Activated naive CD8-positive, alpha-beta T cell treated with anti-CD3 and anti-CD28 coated beads, Interleukin-2, amount 10 ng/mL, durations not matched to agents 7 days and 5 days (primary cell): ENCODE measurements around the gene ADSL. TPM values are rescaled to one million over a fixed set of nuclear protein-coding genes. Genes with fewer than 3 reads are reported as not detected.

Experiments used
- ATAC-seq: fragments of 150-1000 bp; cut with Tn5 transposase; one replicate; pipeline ENCODE4 v1.10.0; 2021; ENCODE audit warnings: low read depth, moderate library complexity
- POLR2A ChIA-PET: fragments of 350-600 bp; sonication (Branson Sonifier 250); formaldehyde crosslinking; loops from one replicate; lab custom pipeline; 2021; ENCODE audit warnings: antibody characterized with exemption; lab: Charles Lee
- DNase-seq: peaks from one replicate; pipeline ENCODE4 v3.0.0; 2021
- H3K27ac Mint-ChIP-seq: one replicate; pipeline ENCODE4 v1.8.0; 2022; ENCODE audit warnings: mild to moderate bottlenecking, mixed read lengths
- H3K27me3 Mint-ChIP-seq: one replicate; pipeline ENCODE4 v1.8.0; 2022; ENCODE audit warnings: mild to moderate bottlenecking, moderate library complexity, mixed read lengths
- H3K36me3 Mint-ChIP-seq: one replicate; pipeline ENCODE4 v1.8.0; 2021; ENCODE audit warnings: mild to moderate bottlenecking, mixed read lengths
- H3K4me1 Mint-ChIP-seq: one replicate; pipeline ENCODE4 v1.8.0; 2021; ENCODE audit warnings: mixed read lengths
- H3K4me3 Mint-ChIP-seq: one replicate; pipeline ENCODE4 v1.8.0; 2022; ENCODE audit warnings: mild to moderate bottlenecking, moderate library complexity, mixed read lengths
- H3K9me3 Mint-ChIP-seq: one replicate; pipeline ENCODE4 v1.8.0; 2021; ENCODE audit warnings: mixed read lengths
- total RNA-seq, 2 experiments: library from RNA; stranded (reverse); gene quantifications; one replicate each; pipeline ENCODE4 v1.2.3, GENCODE V29; 2021

ADSL gene
- total RNA-seq, 2 experiments from 2014 or later: 83.6 to 93.9 TPM

GRCh38 chr22:40314041-40314440, 32.3 kb upstream of the ADSL start:
- Mint-ChIP-seq H3K27ac (peak overlapping the region; percentile 14), H3K36me3 (peaks cover 57% of the 10 kb centered on the region), H3K9me3 (no peaks in the 10 kb centered on the region), H3K4me1 (peaks cover 10% of the 10 kb centered on the region), H3K4me3 (no peak overlapping the region), H3K27me3 (no peaks in the 10 kb centered on the region)
- DNase-seq (no peak), ATAC-seq (no peak)
- POLR2A ChIA-PET: no interaction called here

- Mint-ChIP-seq H3K36me3 (peaks cover 55% of the 10 kb centered on the region), H3K27ac (no peak overlapping the region), H3K4me1 (peaks cover 31% of the 10 kb centered on the region), H3K4me3 (no peak overlapping the region), H3K9me3 (no peaks in the 10 kb centered on the region), H3K27me3 (no peaks in the 10 kb centered on the region)
- POLR2A ChIA-PET: interaction anchor here (1.2 kb wide), 1 partner anchor 276 kb away, joined by 3 read pairs; no protein-coding TSS in a partner anchor
- ATAC-seq (no peak), DNase-seq (no peak)
Observed at GRCh38 chr22:40320687-40321086, 25.6 kb upstream of the ADSL start.

DNA sequence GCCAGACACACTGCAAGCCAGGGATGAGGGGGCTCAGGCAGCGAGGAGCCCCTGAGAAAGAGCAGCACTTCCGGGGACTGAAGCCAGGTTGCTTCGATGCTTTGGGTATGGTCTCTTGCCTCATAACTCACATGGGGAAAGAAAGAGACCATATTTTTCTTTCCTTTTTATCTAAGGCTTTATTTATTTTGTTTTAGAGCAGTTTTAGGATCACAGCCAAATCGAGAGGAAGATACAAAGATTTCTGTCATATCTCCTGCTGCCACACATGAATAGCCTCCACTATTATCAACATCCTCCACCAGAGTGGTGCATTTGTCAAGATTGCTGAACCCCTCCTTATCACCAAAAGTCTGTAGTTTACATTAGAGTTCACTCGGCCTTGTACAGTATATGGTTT, 24.3 kb upstream of the ADSL start:
- ATAC-seq (no peak), DNase-seq (no peak)
- Mint-ChIP-seq H3K9me3 (no peaks in the 10 kb centered on the region), H3K27ac (peak overlapping the region; percentile 70), H3K4me1 (peaks cover 39% of the 10 kb centered on the region), H3K4me3 (no peak overlapping the region), H3K27me3 (no peaks in the 10 kb centered on the region), H3K36me3 (peaks cover 47% of the 10 kb centered on the region)
- POLR2A ChIA-PET: interaction anchor here (0.6 kb wide), 1 partner anchor 24 kb away, joined by 5 read pairs; no protein-coding TSS in a partner anchor

DNA sequence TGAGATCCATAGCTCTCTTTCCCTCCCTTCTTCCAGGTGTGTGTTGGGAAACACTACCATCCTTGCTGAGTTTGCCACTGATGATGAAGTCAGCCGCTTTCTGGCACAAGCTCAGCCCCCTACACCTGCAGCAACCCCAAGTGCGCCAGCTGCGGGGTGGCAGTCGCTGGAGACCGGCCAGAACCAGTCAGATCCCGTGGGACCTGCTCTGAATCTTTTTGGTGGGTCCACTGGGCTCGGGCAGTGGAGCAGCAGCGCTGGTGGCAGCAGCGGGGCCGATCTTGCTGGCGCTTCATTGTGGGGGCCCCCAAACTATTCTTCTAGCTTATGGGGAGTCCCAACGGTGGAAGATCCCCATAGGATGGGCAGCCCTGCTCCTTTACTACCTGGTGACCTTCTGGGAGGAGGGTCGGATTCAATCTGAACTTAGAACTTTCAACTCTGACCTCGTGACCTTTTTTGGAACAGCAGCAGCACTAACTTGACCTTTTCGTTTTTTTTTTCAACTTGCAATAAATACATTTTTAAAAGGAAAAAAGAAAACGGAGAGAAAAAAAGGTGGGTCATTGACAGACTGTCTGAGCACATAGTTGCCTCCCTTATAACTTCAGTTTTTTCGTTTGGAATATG, 23.4 kb upstream of the ADSL start:
- H3K27me3 Mint-ChIP-seq: no peaks in the 10 kb centered on the region
- H3K36me3 Mint-ChIP-seq: peaks cover 42% of the 10 kb centered on the region
- POLR2A ChIA-PET: interaction anchor here (0.6 to 2.2 kb wide), 7 partner anchors 9 to 75 kb away, joined by 3 to 21 read pairs (median 4); partner anchors contain the start of gene ADSL

DNA sequence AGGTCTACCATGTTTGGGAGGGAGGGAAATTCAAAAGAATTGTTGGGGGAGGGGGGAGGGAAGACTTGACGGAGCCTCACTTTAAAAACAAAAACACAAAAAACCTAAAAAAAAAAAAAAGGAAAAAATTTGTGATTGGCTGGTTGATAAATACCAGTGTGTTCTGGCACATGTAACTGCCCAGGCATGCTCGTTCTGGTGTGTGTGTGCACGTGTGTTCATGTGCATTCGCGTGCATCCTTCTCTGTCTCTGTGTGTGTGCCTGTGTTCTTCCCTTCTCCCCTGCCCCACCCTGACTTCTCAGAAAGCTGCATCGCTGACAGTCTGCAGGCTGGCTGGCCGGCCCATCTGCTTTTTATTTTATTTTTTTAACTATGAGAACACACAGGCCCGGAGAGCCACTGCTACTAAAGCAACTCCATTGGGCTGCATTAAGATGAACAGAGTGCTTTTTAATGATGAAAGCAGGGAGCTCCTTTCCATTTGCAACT, 22.6 kb upstream of the ADSL start:
- H3K27me3 Mint-ChIP-seq: no peaks in the 10 kb centered on the region
- no peaks in the 10 kb centered on the region for H3K9me3 Mint-ChIP-seq
- peak overlapping the region; percentile 96 for H3K27ac Mint-ChIP-seq
- H3K4me3 Mint-ChIP-seq: peak overlapping the region; percentile 87
- POLR2A ChIA-PET: interaction anchor here (0.6 to 2.2 kb wide), 11 partner anchors 8 to 414 kb away, joined by 3 to 21 read pairs (median 3); partner anchors contain the start of gene ADSL
- peaks cover 52% of the 10 kb centered on the region for H3K4me1 Mint-ChIP-seq
- DNase-seq (peak; percentile 43), ATAC-seq (peak; percentile 48)
- peaks cover 37% of the 10 kb centered on the region for H3K36me3 Mint-ChIP-seq

More for the DNA sequence above, 23.4 kb upstream of the ADSL start:
- peaks cover 48% of the 10 kb centered on the region for H3K4me1 Mint-ChIP-seq
- no peaks in the 10 kb centered on the region for H3K9me3 Mint-ChIP-seq
- no peak overlapping the region for H3K27ac Mint-ChIP-seq
- ATAC-seq (no peak), DNase-seq (no peak)
- no peak overlapping the region for H3K4me3 Mint-ChIP-seq

DNA sequence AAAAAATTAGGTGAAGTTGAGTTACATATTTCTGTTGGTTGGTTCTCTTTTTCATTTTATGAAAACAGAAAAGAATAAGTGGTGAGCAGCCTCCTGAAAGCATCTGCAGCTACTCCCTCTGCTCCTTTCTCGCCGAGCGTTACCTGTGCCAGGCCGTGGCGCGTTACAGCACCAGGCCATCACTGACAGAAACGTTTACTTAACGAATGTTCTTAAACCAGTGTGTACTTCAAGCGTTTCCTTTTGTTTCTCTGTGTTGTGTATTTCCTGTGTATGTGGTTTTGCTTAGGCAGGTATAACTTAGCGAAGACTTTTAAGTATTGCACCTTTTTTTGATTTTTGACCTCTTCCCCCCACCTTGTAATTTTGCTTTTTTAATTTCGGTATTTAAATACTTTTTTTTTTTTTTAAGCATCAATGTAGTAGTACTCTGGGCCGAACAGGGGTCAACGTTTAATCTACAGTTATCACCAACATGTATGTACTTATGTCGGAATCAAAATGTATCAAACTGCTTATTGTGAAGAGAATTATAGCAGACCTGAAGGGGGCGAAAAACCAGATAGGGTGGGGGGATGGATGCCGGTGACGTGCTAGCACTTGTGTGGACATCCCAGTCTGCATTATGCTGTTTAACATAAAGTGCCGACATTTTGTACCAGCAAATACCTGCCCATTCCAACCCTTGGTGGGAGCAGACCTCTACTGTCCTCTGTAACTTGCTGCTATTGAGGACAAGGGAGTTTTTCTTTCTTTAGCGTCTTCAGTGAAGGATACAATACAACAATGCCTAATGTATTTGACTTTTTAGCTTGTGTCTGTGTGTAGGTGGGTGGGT, 21.6 kb upstream of the ADSL start:
- Mint-ChIP-seq H3K27me3 (no peaks in the 10 kb centered on the region), H3K9me3 (no peaks in the 10 kb centered on the region), H3K4me1 (peaks cover 61% of the 10 kb centered on the region), H3K4me3 (peak overlapping the region; percentile 87), H3K36me3 (peaks cover 37% of the 10 kb centered on the region), H3K27ac (peak overlapping the region; percentile 96)
- ATAC-seq (peak; percentile 77), DNase-seq (peak; percentile 52)
- POLR2A ChIA-PET: interaction anchor here (0.7 to 2.2 kb wide), 8 partner anchors 9 to 280 kb away, joined by 3 to 21 read pairs (median 6); partner anchors contain the start of gene ADSL

- peaks cover 40% of the 10 kb centered on the region for H3K36me3 Mint-ChIP-seq
- no peaks in the 10 kb centered on the region for H3K27me3 Mint-ChIP-seq
- H3K4me3 Mint-ChIP-seq: peak overlapping the region; percentile 87
- POLR2A ChIA-PET: interaction anchor here (0.7 to 1.5 kb wide), 3 partner anchors 20 to 35 kb away, joined by 3 to 10 read pairs (median 3); no protein-coding TSS in a partner anchor
- H3K4me1 Mint-ChIP-seq: peaks cover 64% of the 10 kb centered on the region
- ATAC-seq: peak; percentile 35
- DNase-seq: no peak
- H3K9me3 Mint-ChIP-seq: no peaks in the 10 kb centered on the region
- peak overlapping the region; percentile 96 for H3K27ac Mint-ChIP-seq
Observed at GRCh38 chr22:40325315-40325714, 21.0 kb upstream of the ADSL start.

DNA sequence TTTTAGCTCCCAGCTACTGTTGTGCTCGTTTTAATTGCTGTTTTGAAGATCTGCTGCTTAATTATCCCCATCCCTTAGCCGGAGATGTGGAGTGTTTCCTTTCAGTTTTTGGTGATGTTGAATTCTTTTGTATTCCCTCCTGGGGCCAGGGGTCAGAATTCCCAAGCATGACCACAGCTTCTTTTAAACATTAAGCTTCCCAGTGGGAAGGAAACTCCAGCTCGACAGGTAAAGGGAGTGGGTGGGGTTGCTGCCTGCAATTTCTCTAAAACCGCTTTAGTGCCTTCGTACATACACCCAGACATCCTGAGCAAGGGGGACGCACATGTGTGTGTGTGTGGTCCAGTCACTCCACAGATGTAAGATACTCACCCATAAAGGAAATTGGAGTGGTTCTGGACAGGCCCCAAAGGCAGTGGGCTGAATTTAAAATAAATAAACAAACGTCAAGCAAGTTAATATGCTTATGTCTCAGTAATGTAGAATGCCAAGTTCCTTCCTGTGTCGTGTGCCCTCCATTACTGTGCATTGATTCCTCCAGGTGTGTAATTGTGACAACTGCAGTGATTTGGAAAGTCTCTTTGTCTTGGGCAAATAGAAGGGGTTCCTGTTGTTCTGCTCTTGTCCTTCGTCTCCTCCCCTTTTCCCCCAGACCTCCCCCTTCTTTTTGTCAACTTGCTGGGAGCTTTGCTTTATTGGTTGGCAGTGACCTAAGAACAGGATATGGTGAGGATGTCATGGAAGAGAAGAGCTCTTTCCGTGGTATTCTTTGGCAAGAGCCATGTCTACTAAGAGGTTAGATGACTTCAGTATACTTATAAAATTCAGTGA, 19.2 kb upstream of the ADSL start:
- H3K9me3 Mint-ChIP-seq: no peaks in the 10 kb centered on the region
- ATAC-seq: peak; percentile 14
- no peaks in the 10 kb centered on the region for H3K27me3 Mint-ChIP-seq
- peaks cover 72% of the 10 kb centered on the region for H3K4me1 Mint-ChIP-seq
- no peak for DNase-seq
- H3K27ac Mint-ChIP-seq: peak overlapping the region; percentile 72
- H3K4me3 Mint-ChIP-seq: peak overlapping the region; percentile 54
- peaks cover 31% of the 10 kb centered on the region for H3K36me3 Mint-ChIP-seq
- POLR2A ChIA-PET: interaction anchor here (1.5 to 2.2 kb wide), 3 partner anchors 8 to 149 kb away, joined by 3 to 9 read pairs (median 6); partner anchors contain the start of gene TNRC6B

DNA sequence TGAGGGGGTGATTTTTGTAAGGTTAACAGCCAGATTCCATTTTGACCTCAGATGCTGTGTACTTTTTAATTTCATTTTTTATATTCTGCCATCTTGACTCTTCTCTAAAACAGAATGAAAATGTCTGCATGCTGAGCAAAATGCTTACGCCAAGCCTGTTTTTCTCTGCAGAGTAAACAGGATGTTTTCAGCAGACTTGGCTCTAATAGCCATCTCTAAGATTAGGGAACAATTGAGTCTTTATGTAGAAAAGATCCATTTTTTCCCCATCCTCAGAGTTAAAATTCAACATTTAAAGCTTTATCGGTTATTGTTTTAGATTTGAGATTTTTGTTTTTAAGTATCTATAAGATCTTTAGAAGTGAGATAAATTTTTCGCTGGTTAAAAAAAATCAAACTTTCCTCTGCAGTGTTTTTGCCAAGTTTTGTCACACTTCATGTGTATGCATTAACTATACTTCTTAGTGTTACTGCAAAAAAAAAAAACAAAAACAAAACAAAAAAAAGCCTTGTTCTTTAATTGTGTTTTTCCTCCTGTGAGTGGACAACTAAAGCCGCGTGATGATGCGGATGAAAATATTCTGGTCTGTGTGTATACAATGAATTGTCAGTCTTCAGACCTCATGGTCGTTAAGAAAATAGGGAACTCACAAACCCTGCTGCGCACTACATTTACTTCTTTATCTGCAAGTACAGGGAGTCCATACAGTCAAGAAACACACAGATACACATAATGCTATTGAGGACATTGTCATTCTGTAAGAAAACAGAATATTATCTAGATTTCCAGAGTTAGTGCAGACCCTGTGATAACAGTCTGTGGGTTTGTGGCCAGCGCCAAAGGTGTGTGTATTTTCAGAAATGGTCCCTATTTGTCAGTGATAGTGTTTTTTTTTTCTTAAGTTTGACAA, 17.5 kb upstream of the ADSL start:
- Mint-ChIP-seq H3K27me3 (no peaks in the 10 kb centered on the region), H3K36me3 (peaks cover 24% of the 10 kb centered on the region), H3K9me3 (no peaks in the 10 kb centered on the region), H3K27ac (no peak overlapping the region), H3K4me3 (no peak overlapping the region), H3K4me1 (peaks cover 80% of the 10 kb centered on the region)
- ATAC-seq (no peak), DNase-seq (no peak)
- POLR2A ChIA-PET: interaction anchor here (0.7 to 1.0 kb wide), 2 partner anchors 17 to 66 kb away, joined by 3 to 8 read pairs; no protein-coding TSS in a partner anchor

DNA sequence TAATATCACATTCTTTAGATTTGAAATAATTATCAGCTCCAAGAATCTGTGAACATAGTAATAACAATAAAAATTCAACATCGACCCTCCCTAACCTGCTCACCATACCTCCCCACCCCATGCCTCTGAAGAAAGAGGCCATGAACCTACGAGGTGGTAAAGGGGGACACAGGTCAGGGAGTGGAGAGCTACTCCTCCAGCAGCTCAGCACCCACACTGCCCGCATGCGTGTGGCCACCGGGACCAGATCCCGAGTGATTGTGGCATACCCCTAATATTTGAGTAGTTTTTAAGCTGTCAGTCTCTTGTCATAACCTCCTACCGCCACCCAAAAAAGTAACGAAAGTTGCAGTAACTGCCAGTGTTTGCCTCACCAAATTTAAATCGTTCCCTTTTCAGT, 16.8 kb upstream of the ADSL start:
- H3K36me3 Mint-ChIP-seq: peaks cover 23% of the 10 kb centered on the region
- no peaks in the 10 kb centered on the region for H3K9me3 Mint-ChIP-seq
- no peak overlapping the region for H3K4me3 Mint-ChIP-seq
- peaks cover 80% of the 10 kb centered on the region for H3K4me1 Mint-ChIP-seq
- ATAC-seq (no peak), DNase-seq (no peak)
- no peaks in the 10 kb centered on the region for H3K27me3 Mint-ChIP-seq
- no peak overlapping the region for H3K27ac Mint-ChIP-seq
- POLR2A ChIA-PET: interaction anchor here (1.0 kb wide), 1 partner anchor 16 kb away, joined by 8 read pairs; no protein-coding TSS in a partner anchor

- Mint-ChIP-seq H3K36me3 (peaks cover 23% of the 10 kb centered on the region), H3K27ac (no peak overlapping the region), H3K4me1 (peaks cover 79% of the 10 kb centered on the region), H3K4me3 (peak overlapping the region; percentile 47), H3K27me3 (no peaks in the 10 kb centered on the region), H3K9me3 (no peaks in the 10 kb centered on the region)
- DNase-seq (no peak), ATAC-seq (no peak)
- POLR2A ChIA-PET: interaction anchor here (1.0 kb wide), 1 partner anchor 15 kb away, joined by 8 read pairs; no protein-coding TSS in a partner anchor
Observed at GRCh38 chr22:40330086-40330485, 16.2 kb upstream of the ADSL start.
